Suprapubic skin (tissue), 4 donors: ENCODE measurements around the gene SLC38A11. TPM values are rescaled to one million over a fixed set of nuclear protein-coding genes. Genes with fewer than 3 reads are reported as not detected.
A peak's percentile ranks its signal among the peaks of the same experiment; 100 is the strongest.

Experiments used
- DNase-seq, 2 donors: peaks; one replicate each; pipeline ENCODE4 v3.0.0-alpha.2; 2019; ENCODE audit warnings: low spot score in 2 of 2
- H3K27ac ChIP-seq: fragments of 200-600 bp; sonication (generic); one replicate; pipeline ENCODE4 v1.5.1; 2019
- H3K27me3 ChIP-seq: fragments of 200-600 bp; sonication (generic); one replicate; pipeline ENCODE4 v1.5.1; 2019
- H3K36me3 ChIP-seq: fragments of 200-600 bp; sonication (generic); one replicate; pipeline ENCODE4 v1.5.1; 2019
- H3K4me1 ChIP-seq: fragments of 200-600 bp; sonication (generic); one replicate; pipeline ENCODE4 v1.5.1; 2019
- H3K4me3 ChIP-seq: fragments of 200-600 bp; sonication (generic); one replicate; pipeline ENCODE4 v1.5.1; 2019; ENCODE audit warnings: mild to moderate bottlenecking
- H3K9me3 ChIP-seq: fragments of 200-600 bp; sonication (generic); one replicate; pipeline ENCODE4 v1.5.1; 2019
- EP300 ChIP-seq: sonication (generic); formaldehyde crosslinking; IDR thresholded peaks from one replicate; pipeline ENCODE4 v1.6.1; 2017; ENCODE audit warnings: antibody characterized with exemption
- POLR2A ChIP-seq, 2 donors: fragments of 450-650 bp; IDR thresholded peaks; one replicate each; pipeline ENCODE4 v1.6.1; 2017; ENCODE audit warnings: antibody characterized with exemption in 2 of 2, mild to moderate bottlenecking in 2 of 2, moderate library complexity in 2 of 2
- POLR2AphosphoS5 ChIP-seq, 3 donors: sonication (generic); formaldehyde crosslinking; IDR thresholded peaks; one replicate each; pipeline ENCODE4 v1.6.1; 2017; ENCODE audit warnings: antibody characterized with exemption in 3 of 3
- WGBS: methylation state at CpG from one replicate; pipeline ENCODE4 v1.1.5; 2018; 5-methylcytosine and 5-hydroxymethylcytosine counted together
- total RNA-seq, 4 donors: library from RNA; depleted of rRNA; stranded (reverse); fragments of >200 nt; gene quantifications; one replicate each; pipeline ENCODE4 v1.1.0, GENCODE V29; 2016
- TF ChIP-seq, protein P1 (sequence below), 2 donors: fragments of 200-600 bp in 1 of 2; fragments of 450-650 bp in 1 of 2; sonication (generic) in 1 of 2; IDR thresholded peaks; one replicate each; pipeline ENCODE4 v1.5.1; 2016 to 2019; ENCODE audit warnings: antibody characterized with exemption in 2 of 2, mild to moderate bottlenecking in 1 of 2, moderate library complexity in 1 of 2

The SLC38A11 gene
- total RNA-seq, 4 donors from 2014 or later = 0.42 to 1.1 (median 0.52) TPM; not detected in 1

DNA sequence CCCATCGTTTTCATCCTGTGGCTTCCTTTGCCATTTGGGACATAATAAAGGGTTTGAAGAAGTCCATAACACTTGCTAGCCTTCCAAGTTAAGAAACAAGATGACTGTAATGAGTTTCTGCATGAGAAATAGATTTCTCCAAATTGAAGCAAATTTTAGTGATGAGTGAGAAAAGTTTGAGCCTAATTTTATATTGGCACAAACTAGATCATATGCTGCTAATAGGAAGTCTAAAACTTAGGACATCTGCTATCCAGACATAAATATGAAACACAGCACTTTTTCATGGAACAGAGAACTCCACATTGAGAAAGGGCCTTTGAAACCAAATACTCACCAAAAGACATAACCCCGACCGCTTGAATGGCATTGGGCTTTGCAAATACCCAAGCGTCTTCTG is 39.8 kb downstream of the SLC38A11 start:
- no peaks in the 10 kb centered on the region for H3K36me3 ChIP-seq
- no peak overlapping the region for H3K4me3 ChIP-seq
- H3K9me3 ChIP-seq = no peaks in the 10 kb centered on the region
- no peak overlapping the region for H3K27ac ChIP-seq
- no peak for DNase-seq
- TF ChIP-seq POLR2AphosphoS5 (IDR thresholded peaks at IDR 0.05) (no peak), POLR2A (IDR thresholded peaks at IDR 0.05) (no peak), EP300 (no peak)
- TF ChIP-seq, protein P1, sequence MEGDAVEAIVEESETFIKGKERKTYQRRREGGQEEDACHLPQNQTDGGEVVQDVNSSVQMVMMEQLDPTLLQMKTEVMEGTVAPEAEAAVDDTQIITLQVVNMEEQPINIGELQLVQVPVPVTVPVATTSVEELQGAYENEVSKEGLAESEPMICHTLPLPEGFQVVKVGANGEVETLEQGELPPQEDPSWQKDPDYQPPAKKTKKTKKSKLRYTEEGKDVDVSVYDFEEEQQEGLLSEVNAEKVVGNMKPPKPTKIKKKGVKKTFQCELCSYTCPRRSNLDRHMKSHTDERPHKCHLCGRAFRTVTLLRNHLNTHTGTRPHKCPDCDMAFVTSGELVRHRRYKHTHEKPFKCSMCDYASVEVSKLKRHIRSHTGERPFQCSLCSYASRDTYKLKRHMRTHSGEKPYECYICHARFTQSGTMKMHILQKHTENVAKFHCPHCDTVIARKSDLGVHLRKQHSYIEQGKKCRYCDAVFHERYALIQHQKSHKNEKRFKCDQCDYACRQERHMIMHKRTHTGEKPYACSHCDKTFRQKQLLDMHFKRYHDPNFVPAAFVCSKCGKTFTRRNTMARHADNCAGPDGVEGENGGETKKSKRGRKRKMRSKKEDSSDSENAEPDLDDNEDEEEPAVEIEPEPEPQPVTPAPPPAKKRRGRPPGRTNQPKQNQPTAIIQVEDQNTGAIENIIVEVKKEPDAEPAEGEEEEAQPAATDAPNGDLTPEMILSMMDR (IDR thresholded peaks at IDR 0.05) = no peak
- no peaks in the 10 kb centered on the region for H3K27me3 ChIP-seq
- H3K4me1 ChIP-seq = peaks cover 18% of the 10 kb centered on the region
- 60% methylated on average over 4 of the region's 4 CpGs for WGBS

DNA sequence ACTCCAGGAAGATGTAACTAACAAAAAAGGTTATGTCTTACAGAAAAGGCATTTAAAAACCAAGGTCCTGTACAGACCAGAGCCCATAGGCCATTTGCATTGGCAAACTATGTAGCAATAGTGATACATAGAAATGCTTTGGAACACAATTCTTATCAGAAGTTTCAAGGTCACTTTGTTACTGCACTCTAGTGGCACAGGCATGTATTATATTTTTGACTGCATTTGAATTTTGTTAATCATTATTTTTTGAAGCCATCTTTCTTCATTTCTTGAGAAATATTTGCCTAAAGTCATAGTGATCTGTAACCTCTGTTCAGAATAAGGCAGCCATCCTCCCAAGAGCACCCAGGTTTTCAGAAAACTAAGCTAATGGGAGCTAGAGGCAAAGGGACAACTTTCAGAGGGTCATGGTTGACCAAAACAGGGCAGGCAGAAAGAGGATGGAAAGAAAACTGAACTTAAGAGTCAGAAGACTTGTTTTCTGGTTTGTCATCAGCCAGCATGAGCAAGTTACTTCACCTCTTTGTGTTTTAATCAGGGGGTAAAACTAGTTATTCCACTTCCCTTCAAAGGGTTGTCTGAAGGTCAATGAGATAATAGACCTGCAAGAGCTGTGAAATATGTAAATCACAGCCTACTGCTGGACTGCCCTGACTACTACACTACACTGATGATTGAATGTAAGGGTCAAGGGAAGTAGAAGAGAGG is 41.5 kb downstream of the SLC38A11 start:
- H3K4me3 ChIP-seq = no peak overlapping the region
- H3K9me3 ChIP-seq = no peaks in the 10 kb centered on the region
- TF ChIP-seq POLR2AphosphoS5 (IDR thresholded peaks at IDR 0.05) (no peak), EP300 (no peak)
- TF ChIP-seq, protein P1 (IDR thresholded peaks at IDR 0.05) = peak in 1 of 2 donors; percentile 32
- no peaks in the 10 kb centered on the region for H3K36me3 ChIP-seq
- H3K27ac ChIP-seq = no peak overlapping the region
- H3K27me3 ChIP-seq = no peaks in the 10 kb centered on the region
- peaks cover 23% of the 10 kb centered on the region for H3K4me1 ChIP-seq
- no peak for DNase-seq

DNA sequence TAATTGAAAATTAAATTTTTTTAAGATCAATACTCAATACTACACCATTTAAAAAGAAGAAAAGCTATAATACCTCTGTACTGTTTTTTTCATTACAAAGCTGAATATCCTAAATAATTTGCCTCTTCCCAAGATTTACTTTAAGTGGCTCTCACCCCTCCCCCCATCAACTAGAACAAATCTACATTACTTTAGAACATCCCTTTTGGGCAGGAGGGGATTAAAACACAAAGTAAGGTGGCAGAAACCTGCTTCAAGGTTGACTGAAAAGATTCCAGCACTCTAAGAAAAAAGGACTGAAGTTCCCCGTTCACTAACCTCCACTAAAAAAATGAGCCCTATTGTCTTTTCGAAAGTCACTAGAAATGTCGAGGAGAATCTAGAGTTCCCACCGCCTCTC is 42.3 kb downstream of the SLC38A11 start:
- 89% methylated on average over 4 of the region's 4 CpGs for WGBS
- peaks cover 23% of the 10 kb centered on the region for H3K4me1 ChIP-seq

DNA sequence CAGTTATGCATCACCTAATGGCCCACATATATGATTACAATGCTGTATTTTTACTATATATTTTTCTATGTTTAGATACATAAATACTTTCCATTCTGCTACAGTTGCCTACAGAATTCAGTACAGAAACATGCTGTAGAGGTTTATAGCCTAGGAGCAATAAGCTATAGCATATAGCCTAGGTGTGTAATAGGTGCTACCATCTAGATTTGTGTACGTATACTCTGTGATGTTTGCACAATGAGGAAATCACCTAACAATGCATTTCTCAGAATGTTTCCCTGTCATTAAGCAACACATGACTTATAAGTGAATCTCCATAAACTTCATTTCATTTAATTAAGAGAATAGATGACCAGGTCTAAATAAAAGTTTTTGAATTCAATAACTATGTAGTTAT is 43.5 kb downstream of the SLC38A11 start:
- no peak for DNase-seq
- Histone ChIP-seq H3K9me3 (no peaks in the 10 kb centered on the region), H3K27me3 (no peaks in the 10 kb centered on the region), H3K4me3 (no peak overlapping the region), H3K36me3 (no peaks in the 10 kb centered on the region), H3K4me1 (peaks cover 23% of the 10 kb centered on the region), H3K27ac (no peak overlapping the region)
- 74% methylated on average over 1 of the region's 1 CpG for WGBS
- TF ChIP-seq, protein P1 (IDR thresholded peaks at IDR 0.05) = no peak
- TF ChIP-seq POLR2A (IDR thresholded peaks at IDR 0.05) (no peak), EP300 (no peak), POLR2AphosphoS5 (IDR thresholded peaks at IDR 0.05) (no peak)

More for the DNA sequence above, 42.3 kb downstream of the SLC38A11 start:
- Histone ChIP-seq H3K27me3 (no peaks in the 10 kb centered on the region), H3K9me3 (no peaks in the 10 kb centered on the region), H3K4me3 (no peak overlapping the region), H3K27ac (no peak overlapping the region), H3K36me3 (no peaks in the 10 kb centered on the region)
- DNase-seq = no peak
- no peak for TF ChIP-seq POLR2AphosphoS5 (IDR thresholded peaks at IDR 0.05)
- no peak for TF ChIP-seq POLR2A (IDR thresholded peaks at IDR 0.05)
- no peak for TF ChIP-seq EP300
- TF ChIP-seq, protein P1 (IDR thresholded peaks at IDR 0.05) = no peak

DNA sequence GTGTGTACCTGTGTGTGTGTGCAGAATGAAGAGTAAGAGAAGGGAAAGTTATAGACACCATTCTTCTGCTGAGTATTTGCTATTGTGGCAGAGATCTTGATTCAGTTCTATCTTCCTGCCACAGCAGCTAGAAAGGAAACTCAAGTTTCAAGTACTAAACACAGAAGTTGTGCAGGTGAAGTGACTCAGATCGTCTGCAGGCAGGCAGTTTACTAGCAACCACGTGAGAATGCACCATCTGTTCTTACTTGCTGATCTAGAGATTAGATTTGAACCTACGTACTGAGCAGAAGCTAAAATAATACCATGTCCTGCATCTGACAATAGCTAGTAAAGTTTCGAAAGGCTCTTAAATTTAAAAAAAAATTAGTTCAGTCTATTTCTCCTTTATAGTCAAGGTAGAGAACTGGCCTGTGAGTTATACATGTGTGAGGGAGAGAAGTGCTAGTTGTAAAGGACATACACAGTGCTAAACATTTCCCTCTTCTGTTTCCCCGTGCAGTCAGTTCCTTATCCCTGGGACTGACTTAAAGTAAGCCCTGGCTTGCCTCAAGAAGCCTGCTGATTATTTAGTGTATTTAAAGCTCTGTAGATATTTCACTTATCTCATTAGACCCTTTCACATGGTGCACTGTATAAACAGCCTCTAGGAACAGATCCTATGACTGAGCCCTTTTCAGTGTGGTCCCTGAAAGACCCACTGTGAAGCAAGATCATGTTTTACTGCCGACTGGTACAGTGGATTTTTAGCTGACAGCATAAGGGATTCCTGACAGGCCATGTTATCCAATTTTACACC is 45.0 kb downstream of the SLC38A11 start:
- Histone ChIP-seq H3K4me1 (peaks cover 23% of the 10 kb centered on the region), H3K4me3 (no peak overlapping the region), H3K36me3 (no peaks in the 10 kb centered on the region), H3K27me3 (no peaks in the 10 kb centered on the region), H3K27ac (peak overlapping the region; percentile 10), H3K9me3 (no peaks in the 10 kb centered on the region)
- WGBS = 47% methylated on average over 6 of the region's 6 CpGs
- TF ChIP-seq POLR2AphosphoS5 (IDR thresholded peaks at IDR 0.05) = no peak
- TF ChIP-seq, protein P1 (IDR thresholded peaks at IDR 0.05) = no peak
- DNase-seq = no peak
